ENCODE measurements around the gene SGIP1. TPM values are rescaled to one million over a fixed set of nuclear protein-coding genes. Genes with fewer than 3 reads are reported as not detected.

Gene SGIP1
- total RNA-seq, 2 donors from 2014 or later: 1.2 to 3.1 TPM

- intact Hi-C loops (cut with DNase I): no loop called here
- no peaks in the 10 kb centered on the region for H3K4me1 ChIP-seq
Measured at GRCh38 chr1:66770694-66771093, 236.7 kb downstream of the SGIP1 start.

GRCh38 chr1:66773227-66773626 lies 239.3 kb downstream of the SGIP1 start:
- no peak for TF ChIP-seq CTCF (IDR thresholded peaks at IDR 0.05)
- Histone ChIP-seq H3K27me3 (no peaks in the 10 kb centered on the region), H3K4me1 (no peaks in the 10 kb centered on the region), H3K9me3 (no peaks in the 10 kb centered on the region), H3K36me3 (no peaks in the 10 kb centered on the region), H3K4me3 (no peak overlapping the region), H3K27ac (no peak overlapping the region), H3K9ac (ENCODE audit: low read depth in 2 of 2, low read length in 2 of 2) (no peak overlapping the region)
- intact Hi-C loops (cut with DNase I): no loop called here
- DNase-seq: no peak

More at GRCh38 chr1:66770694-66771093, 236.7 kb downstream of the SGIP1 start:
- DNase-seq: no peak
- no peaks in the 10 kb centered on the region for H3K36me3 ChIP-seq
- no peak overlapping the region for H3K9ac ChIP-seq (ENCODE audit: low read depth in 2 of 2, low read length in 2 of 2)
- H3K4me3 ChIP-seq: no peak overlapping the region
- H3K27me3 ChIP-seq: no peaks in the 10 kb centered on the region
- no peak overlapping the region for H3K27ac ChIP-seq
- TF ChIP-seq CTCF (IDR thresholded peaks at IDR 0.05): no peak
- no peaks in the 10 kb centered on the region for H3K9me3 ChIP-seq

GRCh38 chr1:66774438-66774837 lies 240.5 kb downstream of the SGIP1 start:
- intact Hi-C loops (cut with DNase I): no loop called here
- TF ChIP-seq CTCF (IDR thresholded peaks at IDR 0.05): no peak
- H3K9me3 ChIP-seq: no peaks in the 10 kb centered on the region

GRCh38 chr1:66775646-66776045 lies 241.7 kb downstream of the SGIP1 start:
- no peak overlapping the region for H3K9ac ChIP-seq (ENCODE audit: low read depth in 2 of 2, low read length in 2 of 2)
- DNase-seq: no peak
- H3K27me3 ChIP-seq: no peaks in the 10 kb centered on the region
- no peak for TF ChIP-seq CTCF (IDR thresholded peaks at IDR 0.05)
- no peaks in the 10 kb centered on the region for H3K36me3 ChIP-seq
- intact Hi-C loops (cut with DNase I): no loop called here
- no peak overlapping the region for H3K4me3 ChIP-seq
- no peaks in the 10 kb centered on the region for H3K9me3 ChIP-seq
- H3K27ac ChIP-seq: no peak overlapping the region
- no peaks in the 10 kb centered on the region for H3K4me1 ChIP-seq

More at GRCh38 chr1:66774438-66774837, 240.5 kb downstream of the SGIP1 start:
- no peak for DNase-seq
- Histone ChIP-seq H3K4me3 (no peak overlapping the region), H3K27me3 (no peaks in the 10 kb centered on the region), H3K36me3 (no peaks in the 10 kb centered on the region), H3K27ac (no peak overlapping the region), H3K9ac (ENCODE audit: low read depth in 2 of 2, low read length in 2 of 2) (no peak overlapping the region), H3K4me1 (no peaks in the 10 kb centered on the region)

- Histone ChIP-seq H3K27ac (no peak overlapping the region), H3K27me3 (no peaks in the 10 kb centered on the region), H3K36me3 (no peaks in the 10 kb centered on the region), H3K9ac (ENCODE audit: low read depth in 2 of 2, low read length in 2 of 2) (no peak overlapping the region), H3K4me3 (no peak overlapping the region), H3K4me1 (no peaks in the 10 kb centered on the region), H3K9me3 (no peaks in the 10 kb centered on the region)
- no peak for TF ChIP-seq CTCF (IDR thresholded peaks at IDR 0.05)
- no peak for DNase-seq
- intact Hi-C loops (cut with DNase I): no loop called here
Measured at GRCh38 chr1:66777831-66778230, 243.9 kb downstream of the SGIP1 start.

GRCh38 chr1:66778266-66778665 lies 244.3 kb downstream of the SGIP1 start:
- intact Hi-C loops (cut with DNase I): no loop called here
- Histone ChIP-seq H3K36me3 (no peaks in the 10 kb centered on the region), H3K4me3 (no peak overlapping the region), H3K27me3 (no peaks in the 10 kb centered on the region), H3K9ac (ENCODE audit: low read depth in 2 of 2, low read length in 2 of 2) (no peak overlapping the region), H3K9me3 (no peaks in the 10 kb centered on the region), H3K4me1 (no peaks in the 10 kb centered on the region), H3K27ac (no peak overlapping the region)
- no peak for TF ChIP-seq CTCF (IDR thresholded peaks at IDR 0.05)
- DNase-seq: no peak

Data from colonic mucosa (tissue), 4 donors.